ENCODE measurements around the gene F5.

DNA sequence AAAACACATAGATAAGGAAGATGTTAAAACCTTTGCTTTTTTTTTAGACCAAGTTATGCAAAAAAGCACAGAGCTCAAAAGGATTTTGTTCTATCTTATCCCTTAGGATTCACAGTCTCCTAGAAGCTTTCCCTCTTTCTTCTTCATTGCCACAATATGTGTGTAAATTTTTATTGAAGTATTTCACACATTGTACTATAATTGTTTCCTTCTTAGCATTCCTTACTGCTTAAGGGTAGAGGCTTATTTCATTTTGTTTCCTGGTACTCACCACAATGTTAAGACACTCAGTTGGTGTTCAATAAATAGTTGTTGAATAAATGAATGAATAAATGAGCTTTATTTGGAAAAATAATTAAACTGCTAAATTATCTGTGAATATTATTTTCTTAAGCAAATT lies 70.6 kb downstream of the F5 start:
- TF ChIP-seq, protein P1, sequence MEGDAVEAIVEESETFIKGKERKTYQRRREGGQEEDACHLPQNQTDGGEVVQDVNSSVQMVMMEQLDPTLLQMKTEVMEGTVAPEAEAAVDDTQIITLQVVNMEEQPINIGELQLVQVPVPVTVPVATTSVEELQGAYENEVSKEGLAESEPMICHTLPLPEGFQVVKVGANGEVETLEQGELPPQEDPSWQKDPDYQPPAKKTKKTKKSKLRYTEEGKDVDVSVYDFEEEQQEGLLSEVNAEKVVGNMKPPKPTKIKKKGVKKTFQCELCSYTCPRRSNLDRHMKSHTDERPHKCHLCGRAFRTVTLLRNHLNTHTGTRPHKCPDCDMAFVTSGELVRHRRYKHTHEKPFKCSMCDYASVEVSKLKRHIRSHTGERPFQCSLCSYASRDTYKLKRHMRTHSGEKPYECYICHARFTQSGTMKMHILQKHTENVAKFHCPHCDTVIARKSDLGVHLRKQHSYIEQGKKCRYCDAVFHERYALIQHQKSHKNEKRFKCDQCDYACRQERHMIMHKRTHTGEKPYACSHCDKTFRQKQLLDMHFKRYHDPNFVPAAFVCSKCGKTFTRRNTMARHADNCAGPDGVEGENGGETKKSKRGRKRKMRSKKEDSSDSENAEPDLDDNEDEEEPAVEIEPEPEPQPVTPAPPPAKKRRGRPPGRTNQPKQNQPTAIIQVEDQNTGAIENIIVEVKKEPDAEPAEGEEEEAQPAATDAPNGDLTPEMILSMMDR (IDR thresholded peaks at IDR 0.05), result no peak
- TF ChIP-seq POLR2A (IDR thresholded peaks at IDR 0.05), result no peak

Data from lower leg skin (tissue), 3 donors.